OCI-LY3 (cell line): ENCODE data around the gene TRAPPC12.

Experiments
- H2AFZ ChIP-seq: fragments of 200-600, 300-600 bp; shearing (Covaris generic); 2 replicates; pipeline ENCODE4 v1.6.0; 2014; ENCODE audit warnings: antibody characterized with exemption, low read depth, low read length
- H3K27ac ChIP-seq: fragments of 200-600, 300-600 bp; sonication (generic); 2 replicates; pipeline ENCODE4 v1.5.1; 2014; ENCODE audit warnings: mild to moderate bottlenecking, low read length, moderate library complexity, mixed read lengths
- H3K27me3 ChIP-seq: fragments of 200-600, 300-600 bp; sonication (generic); 2 replicates; pipeline ENCODE4 v1.6.1; 2014; ENCODE audit warnings: low read depth, low read length, mixed read lengths
- H3K36me3 ChIP-seq: fragments of 200-600, 300-600 bp; sonication (generic); replicated peaks from 2 replicates; pipeline ENCODE3; 2014; ENCODE audit warnings: low read depth, low read length, mixed read lengths
- H3K4me1 ChIP-seq: fragments of 300-600, 200-600 bp; sonication (generic); 2 replicates; pipeline ENCODE4 v1.6.1; 2014; ENCODE audit warnings: low read length, mixed read lengths
- H3K4me2 ChIP-seq: fragments of 200-600, 300-600 bp; sonication (generic); 2 replicates; pipeline ENCODE4 v1.6.1; 2014; ENCODE audit warnings: low read length, mixed read lengths
- H3K4me3 ChIP-seq: fragments of 300-600, 200-600 bp; sonication (generic); 2 replicates; pipeline ENCODE4 v1.5.1; 2014; ENCODE audit warnings: antibody characterized with exemption, mild to moderate bottlenecking, low read length, moderate library complexity
- H3K79me2 ChIP-seq: fragments of 300-600, 200-600 bp; shearing (Covaris generic); 2 replicates; pipeline ENCODE4 v1.6.1; 2014; ENCODE audit warnings: mild to moderate bottlenecking, low read length, mixed read lengths
- H3K9ac ChIP-seq: fragments of 300-600, 200-600 bp; shearing (Covaris generic); 2 replicates; pipeline ENCODE4 v1.6.0; 2014; ENCODE audit warnings: mild to moderate bottlenecking, low read length, moderate library complexity
- H3K9me3 ChIP-seq: fragments of 200-600, 300-600 bp; shearing (Covaris generic); 2 replicates; pipeline ENCODE4 v1.6.1; 2014; ENCODE audit warnings: low read length, mixed read lengths; ENCODE audit not compliant: insufficient read depth
- H4K20me1 ChIP-seq: fragments of 200-600, 300-600 bp; sonication (generic); 2 replicates; pipeline ENCODE4 v1.6.1; 2016; ENCODE audit warnings: low read length, mixed read lengths; ENCODE audit not compliant: insufficient read depth
- EZH2phosphoT487 ChIP-seq: fragments of 200-600 bp; shearing (Covaris generic); IDR thresholded peaks from 2 replicates; pipeline ENCODE4 v1.6.1; 2018; ENCODE audit warnings: antibody characterized with exemption, mixed run types, low read depth
- TF ChIP-seq, protein P1 (sequence below): fragments of 200-600, 300-600 bp; sonication (generic); IDR thresholded peaks from 2 replicates; pipeline ENCODE4 v1.5.1; 2014; ENCODE audit warnings: antibody characterized with exemption, low read length, low read depth

TRAPPC12 gene

DNA sequence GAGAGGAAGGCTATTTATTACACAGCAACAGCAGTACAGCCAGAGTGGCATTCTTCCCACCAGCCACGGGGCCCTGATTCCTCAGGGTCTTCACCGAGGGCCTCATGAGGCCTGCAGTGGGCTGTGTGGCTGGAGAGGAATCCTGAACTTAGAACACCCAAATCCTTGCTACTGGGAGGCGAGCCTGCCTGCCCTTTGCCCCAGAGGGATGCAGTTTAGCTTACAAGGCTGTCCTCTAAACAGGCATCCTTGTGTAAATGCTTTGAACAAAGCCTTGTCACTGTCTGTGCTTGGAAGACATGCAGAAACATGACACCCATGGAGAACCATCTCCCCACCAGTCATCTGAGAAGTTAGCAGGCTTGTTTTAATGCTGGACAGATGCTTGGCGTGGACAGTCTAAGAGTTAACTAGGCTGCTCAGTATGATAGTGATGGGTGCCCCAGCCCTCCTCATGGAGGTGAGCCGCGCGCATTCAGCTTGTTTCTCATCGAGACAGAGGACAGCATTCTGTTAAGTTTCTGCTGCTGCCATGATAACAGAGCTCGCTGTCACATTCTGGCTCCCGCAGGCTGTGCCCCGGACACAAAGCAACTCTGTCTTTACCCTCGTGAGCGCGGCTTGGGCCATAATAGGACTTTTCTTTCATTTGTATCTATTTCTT lies 97.0 kb downstream of the TRAPPC12 start:
- no peaks in the 10 kb centered on the region for H3K9me3 ChIP-seq
- peaks cover 9% of the 10 kb centered on the region; the same call in 1 of the 2 replicates for H3K4me1 ChIP-seq
- H3K9ac ChIP-seq = no peak overlapping the region
- TF ChIP-seq, protein P1, sequence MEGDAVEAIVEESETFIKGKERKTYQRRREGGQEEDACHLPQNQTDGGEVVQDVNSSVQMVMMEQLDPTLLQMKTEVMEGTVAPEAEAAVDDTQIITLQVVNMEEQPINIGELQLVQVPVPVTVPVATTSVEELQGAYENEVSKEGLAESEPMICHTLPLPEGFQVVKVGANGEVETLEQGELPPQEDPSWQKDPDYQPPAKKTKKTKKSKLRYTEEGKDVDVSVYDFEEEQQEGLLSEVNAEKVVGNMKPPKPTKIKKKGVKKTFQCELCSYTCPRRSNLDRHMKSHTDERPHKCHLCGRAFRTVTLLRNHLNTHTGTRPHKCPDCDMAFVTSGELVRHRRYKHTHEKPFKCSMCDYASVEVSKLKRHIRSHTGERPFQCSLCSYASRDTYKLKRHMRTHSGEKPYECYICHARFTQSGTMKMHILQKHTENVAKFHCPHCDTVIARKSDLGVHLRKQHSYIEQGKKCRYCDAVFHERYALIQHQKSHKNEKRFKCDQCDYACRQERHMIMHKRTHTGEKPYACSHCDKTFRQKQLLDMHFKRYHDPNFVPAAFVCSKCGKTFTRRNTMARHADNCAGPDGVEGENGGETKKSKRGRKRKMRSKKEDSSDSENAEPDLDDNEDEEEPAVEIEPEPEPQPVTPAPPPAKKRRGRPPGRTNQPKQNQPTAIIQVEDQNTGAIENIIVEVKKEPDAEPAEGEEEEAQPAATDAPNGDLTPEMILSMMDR = no peak
- no peak for TF ChIP-seq EZH2phosphoT487
- no peak overlapping the region for H3K4me2 ChIP-seq
- no peaks in the 10 kb centered on the region for H3K27me3 ChIP-seq
- no peak overlapping the region for H3K4me3 ChIP-seq
- no peaks in the 10 kb centered on the region for H3K79me2 ChIP-seq
- H2AFZ ChIP-seq = no peak overlapping the region
- peaks cover 19% of the 10 kb centered on the region for H3K36me3 ChIP-seq
- no peak overlapping the region for H3K27ac ChIP-seq
- H4K20me1 ChIP-seq = no peaks in the 10 kb centered on the region

DNA sequence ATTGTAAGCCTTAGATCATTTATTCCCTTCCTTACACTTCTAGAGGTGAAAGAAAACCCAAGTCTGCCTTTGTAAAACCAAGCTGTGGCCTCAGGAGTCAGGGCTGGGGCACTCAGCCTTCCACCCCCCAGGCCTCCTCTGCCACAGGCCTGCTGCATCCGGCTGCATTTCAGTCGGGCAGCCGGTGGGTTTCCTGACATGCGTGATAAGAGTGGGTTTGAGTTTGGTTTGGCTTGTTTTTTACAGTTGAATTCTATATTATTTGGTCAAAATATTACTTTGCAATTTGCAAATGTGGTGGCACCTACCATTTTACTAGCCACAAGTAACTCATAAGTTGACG lies 97.5 kb downstream of the TRAPPC12 start:
- Histone ChIP-seq H3K9me3 (no peaks in the 10 kb centered on the region), H3K27me3 (no peaks in the 10 kb centered on the region), H3K79me2 (no peaks in the 10 kb centered on the region), H3K4me1 (peaks cover 9% of the 10 kb centered on the region; the same call in 1 of the 2 replicates), H3K36me3 (peaks cover 21% of the 10 kb centered on the region), H3K4me3 (no peak overlapping the region), H3K9ac (no peak overlapping the region), H3K4me2 (no peak overlapping the region), H3K27ac (no peak overlapping the region), H2AFZ (no peak overlapping the region), H4K20me1 (no peaks in the 10 kb centered on the region)
- TF ChIP-seq, protein P1 = no peak
- TF ChIP-seq EZH2phosphoT487 = no peak

DNA sequence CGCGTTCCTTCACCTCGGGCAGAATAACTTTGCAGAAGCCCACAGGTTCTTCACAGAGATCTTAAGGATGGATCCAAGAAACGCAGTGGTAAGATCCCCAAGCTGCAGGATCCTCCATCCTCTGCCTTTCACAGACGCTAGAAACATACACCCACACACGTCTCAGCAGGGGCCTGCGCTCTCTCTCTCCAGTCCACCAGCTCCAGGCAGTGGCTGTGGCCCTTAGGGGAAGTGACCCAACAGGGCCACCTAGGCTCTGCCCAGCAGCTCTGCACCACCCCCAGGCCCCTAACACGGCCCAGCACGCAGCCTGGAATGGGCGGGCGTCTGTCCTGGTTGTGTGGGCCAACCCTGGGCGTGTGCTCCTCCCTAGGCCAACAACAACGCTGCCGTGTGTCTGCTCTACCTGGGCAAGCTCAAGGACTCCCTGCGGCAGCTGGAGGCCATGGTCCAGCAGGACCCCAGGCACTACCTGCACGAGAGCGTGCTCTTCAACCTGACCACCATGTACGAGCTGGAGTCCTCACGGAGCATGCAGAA lies 99.4 kb downstream of the TRAPPC12 start:
- H3K4me2 ChIP-seq = no peak overlapping the region
- no peak overlapping the region for H3K27ac ChIP-seq
- H2AFZ ChIP-seq = no peak overlapping the region
- H3K36me3 ChIP-seq = peaks cover 21% of the 10 kb centered on the region
- H4K20me1 ChIP-seq = no peaks in the 10 kb centered on the region
- no peak overlapping the region for H3K4me3 ChIP-seq
- H3K9ac ChIP-seq = no peak overlapping the region
- H3K27me3 ChIP-seq = no peaks in the 10 kb centered on the region
- TF ChIP-seq, protein P1 = no peak
- TF ChIP-seq EZH2phosphoT487 = no peak
- H3K4me1 ChIP-seq = peaks cover 9% of the 10 kb centered on the region; the same call in 1 of the 2 replicates
- H3K9me3 ChIP-seq = no peaks in the 10 kb centered on the region
- no peaks in the 10 kb centered on the region for H3K79me2 ChIP-seq

DNA sequence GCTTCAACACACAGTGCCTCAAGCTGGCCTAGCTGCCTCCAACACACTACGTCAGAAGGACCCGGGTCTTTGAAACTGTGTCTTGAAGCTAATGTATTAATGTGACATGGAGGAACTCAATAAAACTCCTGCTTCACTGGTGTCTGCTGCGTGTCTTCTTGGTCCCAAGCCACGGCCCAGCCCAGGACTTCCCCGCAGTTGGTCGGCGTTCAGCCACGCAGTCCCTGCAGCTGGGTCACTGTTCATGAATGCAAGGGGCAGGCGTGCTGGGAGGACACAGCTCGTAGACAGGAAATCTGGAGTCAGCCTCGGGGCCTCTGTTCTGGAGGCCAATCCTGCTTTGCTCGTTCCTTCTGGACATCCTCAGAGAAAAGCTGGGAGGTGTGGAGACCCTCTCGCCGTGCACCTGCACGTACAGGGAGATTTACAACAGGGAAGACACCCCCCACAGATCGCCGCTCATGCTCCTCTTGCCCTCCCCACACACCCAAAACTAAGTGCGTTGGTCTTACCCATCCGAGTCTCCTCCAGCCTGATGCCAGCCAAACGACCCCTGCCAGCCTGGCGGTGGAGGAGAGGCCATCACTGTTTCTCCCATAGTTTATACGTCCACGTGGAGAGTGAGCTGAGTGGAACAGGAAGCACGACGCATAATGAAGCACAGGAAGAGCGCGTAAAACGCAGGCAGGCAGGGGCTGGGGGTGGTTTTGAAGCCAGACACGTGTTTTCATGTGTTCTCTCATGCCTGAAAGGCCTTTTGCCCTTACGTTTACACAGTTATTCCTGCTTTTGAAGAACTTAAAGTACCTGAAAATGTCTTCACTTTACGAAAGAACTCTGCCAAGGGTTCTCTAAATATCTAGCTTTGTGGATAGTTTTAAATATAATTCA lies 100.2 kb downstream of the TRAPPC12 start:
- TF ChIP-seq, protein P1 = no peak
- TF ChIP-seq EZH2phosphoT487 = no peak
- no peak overlapping the region for H3K27ac ChIP-seq
- no peaks in the 10 kb centered on the region for H3K79me2 ChIP-seq
- H3K27me3 ChIP-seq = no peaks in the 10 kb centered on the region
- no peaks in the 10 kb centered on the region for H3K9me3 ChIP-seq
- H2AFZ ChIP-seq = no peak overlapping the region
- peaks cover 21% of the 10 kb centered on the region for H3K36me3 ChIP-seq
- H3K4me2 ChIP-seq = no peak overlapping the region
- no peaks in the 10 kb centered on the region for H4K20me1 ChIP-seq
- H3K4me3 ChIP-seq = no peak overlapping the region
- no peak overlapping the region for H3K9ac ChIP-seq
- H3K4me1 ChIP-seq = peaks cover 9% of the 10 kb centered on the region; the same call in 1 of the 2 replicates
